ENCODE measurements around the gene WDR88.
"Not testable (repeated sequence)": the region's sequence is repeated elsewhere in the genome, so short reads cannot be mapped to it uniquely, and the experiment has no call there.

The WDR88 gene

GRCh38 chr19:33214596-33214995 is 82.7 kb downstream of the WDR88 start:
- DNase-seq: no peak

- DNase-seq: no peak
These were observed 83.7 kb downstream of the WDR88 start for GRCh38 chr19:33215438-33216197.

- DNase-seq: no peak
These were observed 84.4 kb downstream of the WDR88 start for GRCh38 chr19:33216198-33216830.

- DNase-seq: no peak
These were observed 86.0 kb downstream of the WDR88 start for GRCh38 chr19:33217881-33218280.

DNA sequence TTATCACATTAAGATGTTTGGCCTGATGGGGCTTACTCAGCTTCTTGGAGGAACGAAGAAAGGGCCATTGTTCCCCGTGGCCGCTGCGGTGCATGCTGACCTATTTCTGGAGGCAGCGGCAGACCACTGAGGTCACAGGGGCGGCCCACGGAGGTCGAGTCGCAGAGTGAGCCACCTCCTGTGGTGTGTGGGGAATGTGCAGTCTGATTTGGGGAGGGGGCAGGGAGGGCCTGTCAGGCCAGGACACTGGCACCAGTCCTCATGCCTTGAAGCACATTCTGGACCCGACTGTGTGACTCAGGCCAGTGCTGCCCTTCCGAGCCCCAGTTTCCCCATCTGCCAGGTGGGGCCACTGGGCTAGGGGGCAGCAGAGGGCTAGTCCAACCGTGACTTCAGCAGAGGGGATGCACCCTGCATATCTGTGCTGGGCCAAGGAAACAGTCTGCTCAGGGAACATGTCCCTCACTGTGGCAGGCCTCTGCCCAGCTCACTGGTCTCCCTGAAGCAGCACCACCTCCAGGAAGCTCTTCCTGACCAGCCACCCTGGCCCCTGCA is 87.4 kb downstream of the WDR88 start:
- no peak for DNase-seq

DNA sequence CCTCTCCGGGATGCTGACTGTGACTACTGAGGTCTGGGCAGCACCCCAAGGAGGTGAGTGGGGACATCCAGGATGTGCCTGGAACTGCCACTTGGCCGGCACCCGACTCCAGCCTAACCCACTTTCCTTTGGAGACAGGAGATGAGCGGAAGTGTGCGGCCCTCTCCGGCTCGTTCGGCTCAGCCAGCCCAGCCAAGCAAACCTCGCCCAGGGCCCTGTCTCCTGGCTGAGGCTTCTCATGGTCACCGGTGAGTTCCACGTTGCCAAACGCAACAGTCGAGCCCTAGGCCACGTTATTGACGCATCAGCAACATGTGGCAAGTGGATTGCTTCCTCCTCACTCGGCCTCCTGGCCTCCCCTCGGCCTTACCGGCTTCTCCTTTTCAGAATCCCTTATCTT is 88.2 kb downstream of the WDR88 start:
- no peak for DNase-seq

GRCh38 chr19:33220735-33221134 is 88.8 kb downstream of the WDR88 start:
- DNase-seq: no peak

DNA sequence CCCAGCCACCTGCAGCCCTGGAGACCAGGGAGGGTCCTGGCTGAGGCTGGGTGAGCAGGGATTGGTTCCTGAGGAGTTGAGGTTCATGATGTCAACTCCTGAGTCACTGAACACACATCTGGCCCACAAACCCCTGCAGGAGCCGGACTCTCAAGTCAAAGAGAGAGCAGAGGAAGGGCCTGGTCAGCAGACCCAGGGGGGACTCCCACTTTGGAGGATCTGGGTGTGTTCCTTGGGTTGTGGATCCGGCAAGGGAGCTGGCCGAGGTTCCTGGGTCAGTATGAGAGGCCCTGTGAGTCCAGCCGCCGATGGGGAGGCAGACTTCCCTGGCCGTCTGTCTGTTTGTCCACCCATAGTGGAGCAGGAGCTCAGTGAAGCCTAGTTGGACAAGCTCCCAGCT is 89.7 kb downstream of the WDR88 start:
- no peak for DNase-seq

GRCh38 chr19:33222255-33222654 is 90.3 kb downstream of the WDR88 start:
- DNase-seq: not testable (repeated sequence)

- no peak for DNase-seq
These were observed 93.0 kb downstream of the WDR88 start for GRCh38 chr19:33224694-33225457.

Measured in NCI-H446 (cell line).